H1 (cell line): Measurements from ENCODE around the gene ROBO2. TPM values are rescaled to one million over a fixed set of nuclear protein-coding genes. Genes with fewer than 3 reads are reported as not detected.

Experiments
- CTCF ChIA-PET: fragments of 300-600 bp; sonication (Branson Sonifier 250); formaldehyde crosslinking; loops from one replicate; lab custom pipeline; 2021; ENCODE audit not compliant: partially characterized antibody; lab: Charles Lee
- POLR2A ChIA-PET: fragments of 300-600 bp; sonication (Branson Sonifier 250); formaldehyde crosslinking; loops from one replicate; lab custom pipeline; 2021; ENCODE audit warnings: inconsistent platforms; ENCODE audit not compliant: partially characterized antibody; lab: Charles Lee
- DNase-seq, 2 experiments: peaks; one replicate each; pipeline versions ENCODE4 v3.0.0 to v3.0.0-alpha.2; 2010 to 2022; ENCODE audit warnings: low spot score in 2 of 2, low read depth in 1 of 2, mixed read lengths in 1 of 2
- FAIRE-seq: peaks from 2 replicates; lab custom pipeline; 2011; peaks lifted over from hg19 to GRCh38; lab: Jason Lieb, UNC
- H2AFZ ChIP-seq: 2 replicates; pipeline ENCODE4 v1.8.1; 2012; ENCODE audit warnings: low read length, inconsistent platforms
- H2AK5ac ChIP-seq: 2 replicates; pipeline ENCODE4 v1.6.1; 2013; ENCODE audit warnings: low read depth, low read length
- H2BK120ac ChIP-seq: replicated peaks from 2 replicates; pipeline ENCODE3; 2013; ENCODE audit warnings: low read depth, low read length, inconsistent platforms
- H2BK12ac ChIP-seq: 2 replicates; pipeline ENCODE4 v1.6.1; 2013; ENCODE audit warnings: low read depth, low read length
- H2BK15ac ChIP-seq: 2 replicates; pipeline ENCODE4 v1.6.1; 2013; ENCODE audit warnings: low read length
- H2BK20ac ChIP-seq: 2 replicates; pipeline ENCODE4 v1.6.1; 2013; ENCODE audit warnings: low read length
- H2BK5ac ChIP-seq: 2 replicates; pipeline ENCODE4 v1.6.1; 2013; ENCODE audit warnings: low read depth, low read length
- H3K14ac ChIP-seq: 2 replicates; pipeline ENCODE4 v1.6.1; 2013; ENCODE audit warnings: inconsistent platforms; ENCODE audit not compliant: insufficient read length
- H3K18ac ChIP-seq: 2 replicates; pipeline ENCODE4 v1.6.1; 2013; ENCODE audit warnings: low read length; ENCODE audit errors: extremely low read depth
- H3K23ac ChIP-seq: 2 replicates; pipeline ENCODE4 v1.6.1; 2013; ENCODE audit warnings: inconsistent platforms; ENCODE audit not compliant: insufficient read length
- H3K23me2 ChIP-seq: 2 replicates; pipeline ENCODE4 v1.6.1; 2013; ENCODE audit warnings: low read depth, low read length
- H3K27ac ChIP-seq: 2 replicates; pipeline ENCODE4 v1.6.1; 2011; ENCODE audit warnings: low read depth, low read length, inconsistent platforms
- H3K27me3 ChIP-seq, 4 experiments: replicated peaks in 1 of 4; 1 replicate in 1 of 4; 2 replicates in 3 of 4; pipeline versions ENCODE4 v1.6.1 to v1.8.1; 2011 to 2013; ENCODE audit warnings: low read length in 3 of 4, mild to moderate bottlenecking in 3 of 4, inconsistent platforms in 2 of 4, mixed read lengths in 2 of 4, moderate library complexity in 1 of 4; ENCODE audit not compliant: control insufficient read depth in 3 of 4, insufficient read depth in 3 of 4; ENCODE audit errors: extremely low read depth in 1 of 4
- H3K36me3 ChIP-seq, 4 experiments: 2 replicates each; pipeline versions ENCODE4 v1.6.1 to v1.8.1; 2011 to 2013; ENCODE audit warnings: mild to moderate bottlenecking in 4 of 4, low read length in 3 of 4, moderate library complexity in 2 of 4, control low read depth in 1 of 4, inconsistent platforms in 1 of 4; ENCODE audit not compliant: insufficient read depth in 4 of 4, control insufficient read depth in 2 of 4
- H3K4ac ChIP-seq: replicated peaks from 2 replicates; pipeline ENCODE3; 2013; ENCODE audit warnings: low read length, low read depth, mixed read lengths, inconsistent platforms; ENCODE audit not compliant: insufficient read length
- H3K4me1 ChIP-seq, 4 experiments: replicated peaks in 1 of 4; 1 replicate in 1 of 4; 2 replicates in 3 of 4; pipeline versions ENCODE4 v1.6.1 to v1.8.1; 2011 to 2013; ENCODE audit warnings: low read length in 3 of 4, inconsistent platforms in 2 of 4, mixed read lengths in 1 of 4; ENCODE audit not compliant: insufficient read depth in 4 of 4, control insufficient read depth in 3 of 4
- H3K4me2 ChIP-seq, 2 experiments: 2 replicates each; pipeline versions ENCODE4 v1.6.1 to v1.8.1; 2011 to 2013; ENCODE audit warnings: low read depth in 2 of 2, low read length in 2 of 2, control low read depth in 1 of 2, inconsistent platforms in 1 of 2, mild to moderate bottlenecking in 1 of 2; ENCODE audit not compliant: insufficient read depth in 1 of 2
- H3K4me3 ChIP-seq, 4 experiments: fragments of 200-600, 300-600 bp in 1 of 4; sonication (generic), shearing (Covaris generic), sonication (Bioruptor Twin) in 1 of 4; 2 replicates each; pipeline versions ENCODE4 v1.5.1 to v1.8.1; 2011 to 2016; ENCODE audit warnings: low read length in 4 of 4, low read depth in 3 of 4, control low read depth in 2 of 4, inconsistent platforms in 2 of 4, mild to moderate bottlenecking in 2 of 4, mixed read lengths in 1 of 4, moderate library complexity in 1 of 4; ENCODE audit not compliant: insufficient read depth in 2 of 4; ENCODE audit errors: extremely low read depth in 1 of 4
- H3K56ac ChIP-seq: replicated peaks from 2 replicates; pipeline ENCODE3; 2013; ENCODE audit warnings: low read depth, mild to moderate bottlenecking, mixed read lengths, low read length, inconsistent platforms; ENCODE audit not compliant: insufficient read length
- H3K79me1 ChIP-seq: 2 replicates; pipeline ENCODE4 v1.6.1; 2013; ENCODE audit warnings: low read depth, low read length, control low read depth
- H3K79me2 ChIP-seq, 2 experiments: 2 replicates each; pipeline versions ENCODE4 v1.6.1 to v1.8.1; 2012 to 2013; ENCODE audit warnings: low read length in 2 of 2, mild to moderate bottlenecking in 2 of 2, inconsistent platforms in 1 of 2; ENCODE audit not compliant: insufficient read depth in 2 of 2, control insufficient read depth in 1 of 2
- H3K9ac ChIP-seq, 4 experiments: replicated peaks in 1 of 4; 1 replicate in 1 of 4; 2 replicates in 3 of 4; pipeline versions ENCODE4 v1.6.1 to v1.8.1; 2011 to 2013; ENCODE audit warnings: low read depth in 3 of 4, low read length in 3 of 4, control low read depth in 2 of 4, mild to moderate bottlenecking in 2 of 4, moderate library complexity in 2 of 4, inconsistent platforms in 1 of 4; ENCODE audit errors: extremely low read depth in 1 of 4
- H3K9me3 ChIP-seq, 2 experiments: 2 replicates each; pipeline versions ENCODE4 v1.6.1 to v1.8.1; 2012 to 2013; ENCODE audit warnings: mild to moderate bottlenecking in 2 of 2, moderate library complexity in 2 of 2, control low read depth in 1 of 2, inconsistent platforms in 1 of 2, low read depth in 1 of 2, low read length in 1 of 2, mixed read lengths in 1 of 2; ENCODE audit not compliant: insufficient read depth in 2 of 2
- H4K20me1 ChIP-seq, 2 experiments: replicated peaks in 1 of 2; 2 replicates each; pipeline versions ENCODE3 to v1.8.1; 2011 to 2013; ENCODE audit warnings: inconsistent platforms in 2 of 2, low read length in 2 of 2, mild to moderate bottlenecking in 1 of 2; ENCODE audit not compliant: insufficient read depth in 2 of 2, control insufficient read depth in 1 of 2
- H4K5ac ChIP-seq: 2 replicates; pipeline ENCODE4 v1.6.1; 2013; ENCODE audit warnings: low read length, low read depth, mixed read lengths, inconsistent platforms; ENCODE audit not compliant: insufficient read length
- H4K8ac ChIP-seq: 2 replicates; pipeline ENCODE4 v1.8.0; 2013; ENCODE audit warnings: mild to moderate bottlenecking, moderate library complexity, low read length, inconsistent platforms; ENCODE audit not compliant: insufficient read depth; ENCODE audit errors: extremely low read depth
- H4K91ac ChIP-seq: replicated peaks from 2 replicates; pipeline ENCODE3; 2013; ENCODE audit warnings: low read length, mixed read lengths, inconsistent platforms; ENCODE audit not compliant: insufficient read length
- BACH1 ChIP-seq: IDR thresholded peaks from 2 replicates; pipeline ENCODE4 v1.6.1; 2012; ENCODE audit warnings: low read length, improper control_type of control experiment
- EGR1 ChIP-seq: IDR thresholded peaks from 2 replicates; pipeline ENCODE4 v1.6.1; 2011; ENCODE audit warnings: low read depth, low read length, borderline replicate concordance
- KDM5A ChIP-seq: fragments of 200-600 bp; IDR thresholded peaks from 2 replicates; pipeline ENCODE4 v1.7.1; 2012; ENCODE audit warnings: mild to moderate bottlenecking, low read length, inconsistent platforms, mixed read lengths
- NRF1 ChIP-seq: IDR thresholded peaks from 2 replicates; pipeline ENCODE4 v1.6.1; 2011; ENCODE audit warnings: mild to moderate bottlenecking, low read depth, low read length, improper control_type of control experiment
- POLR2A ChIP-seq, 2 experiments: IDR thresholded peaks; 1 replicate in 1 of 2; 2 replicates in 1 of 2; pipeline ENCODE4 v1.6.1; 2011; ENCODE audit warnings: low read depth in 2 of 2, low read length in 2 of 2, mild to moderate bottlenecking in 2 of 2; ENCODE audit errors: control extremely low read depth in 1 of 2
- RBBP5 ChIP-seq: IDR thresholded peaks from 2 replicates; pipeline ENCODE4 v1.7.1; 2012; ENCODE audit warnings: low read depth, mild to moderate bottlenecking, inconsistent platforms, low read length, moderate library complexity, borderline replicate concordance
- SP1 ChIP-seq: IDR thresholded peaks from 2 replicates; pipeline ENCODE4 v1.6.1; 2011; ENCODE audit warnings: low read depth, low read length
- SP4 ChIP-seq: IDR thresholded peaks from 2 replicates; pipeline ENCODE4 v1.6.1; 2012; ENCODE audit warnings: low read length, inconsistent platforms
- WGBS, 2 experiments: shearing (Covaris generic) in 1 of 2; methylation state at CpG; one replicate each; pipeline versions ENCODE4 v1.1.6 to v1.1.7; 2013 to 2015; ENCODE audit warnings: low lambda C conversion rate in 2 of 2, mixed read lengths in 2 of 2, inconsistent platforms in 1 of 2, low coverage in 1 of 2, missing lambda C conversion rate in 1 of 2; ENCODE audit not compliant: insufficient replicate concordance in 2 of 2, insufficient coverage in 1 of 2, insufficient read length in 1 of 2; ENCODE audit errors: extremely low coverage in 1 of 2, missing lambda C conversion rate in 1 of 2; 5-methylcytosine and 5-hydroxymethylcytosine counted together
- polyA plus RNA-seq, 7 experiments: library from polyadenylated mRNA; depleted of rRNA in 3 of 7; stranded (reverse) in 5 of 7; unstranded in 2 of 7; fragments of >200 nt in 5 of 7; fragments of 200-250 nt in 2 of 7; gene quantifications; 1 replicate in 5 of 7; 2 replicates in 1 of 7; 4 replicates in 1 of 7; pipeline versions ENCODE4 v1.2.1 to v1.2.3, GENCODE V29; 2011 to 2013; ENCODE audit warnings: missing spikeins in 2 of 7, mixed read lengths in 2 of 7
- total RNA-seq: library from RNA; stranded (reverse); fragmentation: NEBNext Ultra II Directional; extraction: Animal tissue kit (Norgen Biotek cat#: 25700); gene quantifications from 2 replicates; pipeline ENCODE4 v1.2.1, GENCODE V29; 2021

ROBO2 gene
- total and polyA plus RNA-seq, 2 of the 8 experiments (the other 6 are each of a cell fraction or from before 2014, with no cell fraction given), result 1.5 to 2.9 TPM

- H3K79me1 ChIP-seq, result no peaks in the 10 kb centered on the region
- H2BK20ac ChIP-seq, result no peak overlapping the region
- no peak for TF ChIP-seq NRF1
- TF ChIP-seq KDM5A, result no peak
- no peak for TF ChIP-seq SP1
- TF ChIP-seq SP4, result no peak
- no peak for TF ChIP-seq RBBP5
- TF ChIP-seq EGR1, result no peak
- TF ChIP-seq POLR2A (IDR thresholded peaks at IDR 0.05; ENCODE audit: control extremely low read depth in 1 of 2, low read depth in 2 of 2, low read length in 2 of 2), result no peak
- TF ChIP-seq BACH1, result no peak
- CTCF ChIA-PET, result no interaction called here
- no peak overlapping the region for H3K14ac ChIP-seq
- no peak overlapping the region for H2BK15ac ChIP-seq
- H3K36me3 ChIP-seq, result no peaks in the 10 kb centered on the region
- H3K9ac ChIP-seq, result no peak overlapping the region
- H4K8ac ChIP-seq, result no peak overlapping the region
- H4K91ac ChIP-seq, result no peak overlapping the region
- H3K4me3 ChIP-seq, result no peak overlapping the region
- H2BK120ac ChIP-seq, result no peak overlapping the region
- no peak overlapping the region for H3K23ac ChIP-seq
- no peak overlapping the region for H2BK12ac ChIP-seq
- H3K18ac ChIP-seq, result no peak overlapping the region
- FAIRE-seq, result no peak
- H3K27ac ChIP-seq, result no peak overlapping the region
- no peak overlapping the region for H2AK5ac ChIP-seq
- H3K56ac ChIP-seq, result no peak overlapping the region
- H3K4ac ChIP-seq, result no peak overlapping the region
- POLR2A ChIA-PET, result no interaction called here
- H3K27me3 ChIP-seq, result no peaks in the 10 kb centered on the region
- no peak overlapping the region for H3K4me2 ChIP-seq
- no peaks in the 10 kb centered on the region for H4K20me1 ChIP-seq
- H3K23me2 ChIP-seq, result no peaks in the 10 kb centered on the region; the same call in 1 of the 2 replicates
- H3K9me3 ChIP-seq, result no peaks in the 10 kb centered on the region
- no peak for DNase-seq
- H3K79me2 ChIP-seq, result no peaks in the 10 kb centered on the region
- H2AFZ ChIP-seq, result no peak overlapping the region
- 80% methylated on average over 2 of the region's 2 CpGs; no CpG with 5 or more reads in 1 of the 2 experiments for WGBS, 2 experiments
- no peaks in the 10 kb centered on the region for H3K4me1 ChIP-seq
- H4K5ac ChIP-seq, result no peak overlapping the region
- H2BK5ac ChIP-seq, result no peak overlapping the region
Measured at GRCh38 chr3:77693147-77693546, 653.2 kb downstream of the ROBO2 start.
